Measurements from ENCODE around the gene C10orf90. TPM values are rescaled to one million over a fixed set of nuclear protein-coding genes. Genes with fewer than 3 reads are reported as not detected.

The C10orf90 gene
- total and polyA plus RNA-seq, 2 donors (not counting 3 experiments of a cell fraction or from before 2014, with no cell fraction given) = not detected

GRCh38 chr10:126455766-126456405 is 214.6 kb downstream of the C10orf90 start:
- Histone ChIP-seq H3K36me3 (ENCODE audit: control insufficient read depth in 2 of 2, extremely low read depth in 1 of 2, insufficient read depth in 2 of 2, low read length in 2 of 2) (no peaks in the 10 kb centered on the region), H3K4me3 (replicated peaks in 1 of 3; ENCODE audit: insufficient read depth in 1 of 3, low read depth in 1 of 3, low read length in 3 of 3) (no peak overlapping the region), H3K9ac (replicated peaks; ENCODE audit: extremely low read depth, insufficient read depth, low read length) (no peak overlapping the region), H3K79me2 (ENCODE audit: control insufficient read depth, insufficient read depth, low read length) (no peaks in the 10 kb centered on the region), H4K20me1 (replicated peaks; ENCODE audit: control insufficient read depth, extremely low read depth, insufficient read depth, low read length) (no peaks in the 10 kb centered on the region), H3K27me3 (ENCODE audit: control insufficient read depth in 2 of 2, insufficient read depth in 2 of 2, low read length in 2 of 2) (no peaks in the 10 kb centered on the region), H3K9me1 (replicated peaks; ENCODE audit: control insufficient read depth, extremely low read depth, insufficient read depth, low read length) (no peaks in the 10 kb centered on the region), H3K9me3 (replicated peaks; ENCODE audit: control insufficient read depth, insufficient read depth, low read length) (no peaks in the 10 kb centered on the region), H3K27ac (ENCODE audit: insufficient read depth, low read depth, low read length) (no peak overlapping the region), H3K4me2 (ENCODE audit: insufficient read depth, low read length) (no peak overlapping the region), H3K4me1 (ENCODE audit: control insufficient read depth, extremely low read depth, insufficient read depth, low read length) (no peaks in the 10 kb centered on the region), H2AFZ (ENCODE audit: low read depth, low read length) (no peak overlapping the region)
- ChIA-PET POLR2A (no interaction called here), CTCF (no interaction called here)
- FAIRE-seq (no peak), DNase-seq (ENCODE audit: low read depth, low spot score) (no peak)
- dilution Hi-C loops (cut with MboI; ENCODE audit: extremely low pct_ligation_motif_present, low sequenced_read_pairs) (no loop called here), intact Hi-C loops (cut with micrococcal nuclease) (no loop called here)
- no TSS peak for BruUV-seq (replicated peaks)
- TF ChIP-seq FOS (IDR thresholded peaks at IDR 0.05; ENCODE audit: borderline replicate concordance, insufficient read depth, low read length) = no peak
- TF ChIP-seq MYC (IDR thresholded peaks at IDR 0.05; ENCODE audit: low read depth, low read length) = no peak
- TF ChIP-seq EZH2 (IDR thresholded peaks at IDR 0.05; ENCODE audit: borderline replicate concordance, low read depth, low read length, severe bottlenecking) = no peak
- no peak for TF ChIP-seq POLR2AphosphoS5 (IDR thresholded peaks at IDR 0.05; ENCODE audit: insufficient read depth, low read depth, low read length)
- TF ChIP-seq CTCF (IDR thresholded peaks at IDR 0.05; ENCODE audit: extremely low read depth in 1 of 2, insufficient read depth in 1 of 2, low read depth in 1 of 2, low read length in 2 of 2) = no peak
- no peak for TF ChIP-seq GATA2 (IDR thresholded peaks at IDR 0.05; ENCODE audit: insufficient read depth, insufficient read length, low read depth, low read length)
- TF ChIP-seq JUN (IDR thresholded peaks at IDR 0.05; ENCODE audit: borderline replicate concordance, insufficient read depth, insufficient read length, low read depth) = no peak
